Activated T-cell treated with anti-CD3 and anti-CD28 coated beads, Interleukin-2, amount 50 U/mL, for 4 hours (primary cell): ENCODE measurements around the gene IQGAP2. TPM values are rescaled to one million over a fixed set of nuclear protein-coding genes. Genes with fewer than 3 reads are reported as not detected.
A peak's percentile ranks its signal among the peaks of the same experiment; 100 is the strongest.

Experiments used
- ATAC-seq, 2 donors: fragments of 200-7000 bp; cut with Tn5 transposase; one replicate each; pipeline ENCODE4 v1.10.0; 2021
- DNase-seq: peaks from one replicate; pipeline ENCODE4 v3.0.0-alpha.2; 2020
- H3K27me3 Mint-ChIP-seq: one replicate; pipeline ENCODE4 v1.8.0; 2021; ENCODE audit warnings: low read depth, mixed read lengths
- H3K36me3 Mint-ChIP-seq: one replicate; pipeline ENCODE4 v1.8.0; 2022; ENCODE audit warnings: mixed read lengths; ENCODE audit not compliant: insufficient read depth
- H3K4me1 Mint-ChIP-seq: one replicate; pipeline ENCODE4 v1.8.0; 2021; ENCODE audit warnings: low read depth, mixed read lengths
- H3K4me3 Mint-ChIP-seq: one replicate; pipeline ENCODE4 v1.8.0; 2021; ENCODE audit warnings: mild to moderate bottlenecking, moderate library complexity, mixed read lengths
- H3K9me3 Mint-ChIP-seq: one replicate; pipeline ENCODE4 v1.8.0; 2021; ENCODE audit warnings: mixed read lengths
- total RNA-seq, 3 donors: library from RNA; stranded (reverse); gene quantifications; one replicate each; pipeline ENCODE4 v1.2.1, GENCODE V29; 2021

IQGAP2 gene
- total RNA-seq, 3 donors from 2014 or later: 34.8 to 59.4 (median 38.3) TPM

DNA sequence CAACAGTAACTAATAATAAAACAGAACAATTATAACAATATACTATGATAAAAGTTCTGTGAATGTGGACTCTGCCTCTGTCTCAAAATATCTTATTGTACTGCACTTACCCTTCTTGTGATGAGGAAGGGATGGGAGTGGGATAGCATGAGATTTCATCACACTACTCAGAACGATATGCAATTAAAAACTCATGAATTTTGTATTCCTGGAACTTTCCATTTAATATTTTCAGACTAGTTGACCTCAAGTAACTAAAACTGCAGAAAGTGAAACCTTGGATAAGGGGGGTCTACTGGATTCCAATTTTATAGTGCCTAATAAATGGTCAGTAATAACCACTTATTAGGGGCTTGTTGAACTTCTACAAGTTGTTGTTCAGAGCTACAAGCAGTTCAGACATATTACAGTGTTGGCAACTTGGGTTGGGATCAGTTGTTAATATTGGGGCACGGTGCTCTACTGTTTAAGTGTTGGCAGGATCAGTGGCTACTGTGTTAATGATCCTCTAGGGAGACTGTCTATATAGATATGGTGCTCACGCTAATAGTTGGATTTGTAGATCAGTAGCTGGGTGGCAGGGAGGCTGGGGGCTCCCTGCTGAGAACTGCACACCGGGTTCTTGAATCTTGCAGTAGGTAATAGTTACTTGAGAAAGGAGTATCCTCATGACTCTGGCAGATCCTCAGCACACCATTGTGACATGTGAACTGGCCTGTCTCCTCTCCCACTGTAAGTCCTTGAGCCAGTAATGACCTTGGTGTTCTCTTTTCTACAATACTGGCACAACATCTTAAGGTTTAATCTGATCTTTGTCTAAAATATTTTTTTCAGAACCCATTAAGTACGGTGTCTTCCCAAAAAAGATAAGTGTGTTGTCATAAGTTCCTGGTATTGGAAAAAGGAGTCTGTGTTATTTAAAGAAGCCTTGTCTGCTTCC lies 158.1 kb downstream of the IQGAP2 start:
- H3K27me3 Mint-ChIP-seq: no peaks in the 10 kb centered on the region
- H3K9me3 Mint-ChIP-seq: no peaks in the 10 kb centered on the region
- DNase-seq: no peak
- ATAC-seq: no peak
- peaks cover 31% of the 10 kb centered on the region for H3K4me1 Mint-ChIP-seq
- H3K4me3 Mint-ChIP-seq: no peak overlapping the region
- peaks cover 36% of the 10 kb centered on the region for H3K36me3 Mint-ChIP-seq

DNA sequence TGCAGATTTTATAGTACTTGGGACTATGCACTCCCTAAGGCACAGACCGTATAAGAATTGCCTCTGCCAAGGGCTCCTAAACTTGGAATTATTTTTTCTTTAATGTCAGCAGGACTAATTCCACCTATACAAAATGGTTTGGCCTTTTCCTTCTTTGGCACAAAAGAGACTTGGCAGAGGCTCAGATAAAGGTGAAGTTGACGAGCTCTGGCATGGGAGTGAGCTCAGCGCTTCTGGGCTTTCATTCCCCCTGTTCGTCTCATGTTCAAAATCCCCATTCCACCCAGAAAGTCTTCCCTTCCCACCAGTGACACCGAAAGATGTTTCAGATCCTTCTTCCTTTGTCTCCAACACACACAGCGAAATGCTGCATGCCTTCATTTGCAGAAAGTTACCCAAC lies 158.9 kb downstream of the IQGAP2 start:
- no peak overlapping the region for H3K4me3 Mint-ChIP-seq
- H3K9me3 Mint-ChIP-seq: no peaks in the 10 kb centered on the region
- peaks cover 38% of the 10 kb centered on the region for H3K36me3 Mint-ChIP-seq
- H3K27me3 Mint-ChIP-seq: no peaks in the 10 kb centered on the region
- DNase-seq (no peak), ATAC-seq (no peak)
- H3K4me1 Mint-ChIP-seq: peaks cover 28% of the 10 kb centered on the region

DNA sequence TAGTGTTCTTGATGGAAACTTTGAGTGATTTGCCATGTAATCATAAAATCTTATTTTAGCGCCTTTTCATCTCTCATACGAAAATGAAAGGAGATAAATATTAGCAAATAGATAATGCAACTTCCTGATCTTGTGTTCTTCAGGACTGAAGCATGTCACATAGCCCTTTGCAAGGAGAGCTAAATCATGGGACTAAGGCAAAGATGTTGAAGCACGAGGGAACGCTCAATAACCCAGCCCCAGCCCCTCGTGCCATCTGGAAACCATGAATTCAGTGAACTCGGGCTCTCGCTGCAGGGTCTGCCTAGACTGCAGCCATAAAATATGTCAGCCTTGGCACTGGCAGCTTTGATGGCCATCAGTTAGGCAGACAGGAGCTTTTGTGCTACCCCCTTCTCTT lies 161.9 kb downstream of the IQGAP2 start:
- peaks cover 16% of the 10 kb centered on the region for H3K4me1 Mint-ChIP-seq
- DNase-seq (no peak), ATAC-seq (no peak)
- no peaks in the 10 kb centered on the region for H3K27me3 Mint-ChIP-seq
- H3K4me3 Mint-ChIP-seq: no peak overlapping the region
- peaks cover 27% of the 10 kb centered on the region for H3K36me3 Mint-ChIP-seq
- H3K9me3 Mint-ChIP-seq: no peaks in the 10 kb centered on the region

DNA sequence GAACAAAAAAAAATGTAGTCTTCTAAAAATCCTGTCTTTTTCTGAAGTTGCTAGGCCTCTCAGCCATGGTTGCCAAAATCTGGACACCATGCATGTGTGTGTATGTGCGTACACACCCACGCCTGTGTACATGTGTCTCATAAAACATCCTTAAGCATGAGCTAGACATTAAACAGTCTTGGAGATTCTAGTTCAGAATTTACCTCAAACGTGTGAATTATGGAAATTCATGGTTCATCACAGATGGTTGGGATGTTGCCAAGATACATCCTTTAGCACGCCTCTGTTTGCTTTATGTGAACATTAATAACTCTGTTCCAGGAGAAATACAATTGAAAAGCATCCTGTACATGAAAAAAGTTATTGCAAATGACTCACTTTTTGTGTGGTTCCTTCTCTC lies 167.1 kb downstream of the IQGAP2 start:
- no peaks in the 10 kb centered on the region for H3K9me3 Mint-ChIP-seq
- ATAC-seq (no peak), DNase-seq (no peak)
- H3K4me3 Mint-ChIP-seq: no peak overlapping the region
- H3K36me3 Mint-ChIP-seq: peaks cover 27% of the 10 kb centered on the region
- no peaks in the 10 kb centered on the region for H3K27me3 Mint-ChIP-seq
- peaks cover 17% of the 10 kb centered on the region for H3K4me1 Mint-ChIP-seq

DNA sequence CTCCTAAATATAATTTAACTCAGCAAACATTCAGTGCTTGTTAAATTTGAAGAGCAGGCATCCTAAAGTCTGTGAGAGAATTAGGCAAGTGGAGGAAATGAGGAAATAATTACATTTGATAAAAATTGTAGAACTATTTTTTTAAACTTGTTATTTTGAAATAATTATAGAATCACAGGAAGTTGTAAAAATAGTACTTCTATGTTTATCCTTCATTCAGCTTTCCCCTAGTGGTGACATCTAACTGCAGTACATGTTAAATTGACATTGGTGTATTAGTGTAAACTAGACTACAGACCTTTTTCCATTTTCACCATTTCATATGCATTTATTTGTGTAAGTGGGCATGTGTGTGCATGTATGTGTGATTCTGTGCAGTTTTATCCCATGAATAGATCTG lies 168.5 kb downstream of the IQGAP2 start:
- Mint-ChIP-seq H3K27me3 (no peaks in the 10 kb centered on the region), H3K36me3 (peaks cover 20% of the 10 kb centered on the region), H3K9me3 (no peaks in the 10 kb centered on the region), H3K4me3 (no peak overlapping the region), H3K4me1 (peaks cover 12% of the 10 kb centered on the region)
- DNase-seq (no peak), ATAC-seq (no peak)

DNA sequence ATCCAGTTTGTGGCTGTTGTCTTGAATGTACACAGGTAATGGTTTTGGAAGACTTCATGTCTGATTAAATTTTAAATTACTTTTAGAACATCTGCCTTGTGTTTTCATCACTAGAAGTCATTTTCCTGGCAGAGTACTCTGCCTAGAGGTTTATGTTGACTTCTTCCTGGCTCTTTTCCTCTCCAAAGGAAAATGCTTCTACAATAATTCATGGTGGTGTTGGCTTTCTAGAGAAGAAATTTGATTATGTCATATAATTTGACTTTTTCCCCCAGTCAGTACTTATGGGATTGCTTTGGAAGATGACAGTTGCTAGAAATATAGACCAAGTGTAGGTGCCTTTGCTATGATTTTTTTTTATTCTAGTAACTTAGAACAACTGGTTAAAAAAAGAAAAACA lies 173.4 kb downstream of the IQGAP2 start:
- DNase-seq (no peak), ATAC-seq (no peak)
- H3K4me1 Mint-ChIP-seq: peaks cover 14% of the 10 kb centered on the region
- H3K9me3 Mint-ChIP-seq: no peaks in the 10 kb centered on the region
- H3K36me3 Mint-ChIP-seq: peaks cover 19% of the 10 kb centered on the region
- no peak overlapping the region for H3K4me3 Mint-ChIP-seq
- H3K27me3 Mint-ChIP-seq: no peaks in the 10 kb centered on the region

DNA sequence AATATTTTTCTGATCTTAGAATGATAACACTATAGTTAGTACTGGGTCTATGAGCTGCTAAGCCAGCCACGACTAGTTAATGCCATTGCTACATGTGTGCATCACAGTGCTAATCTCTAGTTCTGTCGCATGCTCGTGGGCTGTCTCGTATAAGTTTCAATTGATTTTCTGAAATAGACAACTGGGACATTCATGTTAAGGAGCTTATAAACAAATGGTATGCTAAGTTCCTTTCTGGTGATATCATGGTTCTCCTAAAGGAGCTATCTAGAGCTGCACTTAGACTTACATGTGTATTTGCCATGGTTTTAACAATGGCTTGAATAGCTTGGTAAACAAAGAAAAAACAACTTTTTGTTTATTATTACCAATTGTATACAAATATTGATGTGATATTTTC lies 173.9 kb downstream of the IQGAP2 start:
- peaks cover 16% of the 10 kb centered on the region for H3K4me1 Mint-ChIP-seq
- H3K4me3 Mint-ChIP-seq: no peak overlapping the region
- peaks cover 15% of the 10 kb centered on the region for H3K36me3 Mint-ChIP-seq
- ATAC-seq (no peak), DNase-seq (no peak)
- no peaks in the 10 kb centered on the region for H3K9me3 Mint-ChIP-seq
- H3K27me3 Mint-ChIP-seq: no peaks in the 10 kb centered on the region

DNA sequence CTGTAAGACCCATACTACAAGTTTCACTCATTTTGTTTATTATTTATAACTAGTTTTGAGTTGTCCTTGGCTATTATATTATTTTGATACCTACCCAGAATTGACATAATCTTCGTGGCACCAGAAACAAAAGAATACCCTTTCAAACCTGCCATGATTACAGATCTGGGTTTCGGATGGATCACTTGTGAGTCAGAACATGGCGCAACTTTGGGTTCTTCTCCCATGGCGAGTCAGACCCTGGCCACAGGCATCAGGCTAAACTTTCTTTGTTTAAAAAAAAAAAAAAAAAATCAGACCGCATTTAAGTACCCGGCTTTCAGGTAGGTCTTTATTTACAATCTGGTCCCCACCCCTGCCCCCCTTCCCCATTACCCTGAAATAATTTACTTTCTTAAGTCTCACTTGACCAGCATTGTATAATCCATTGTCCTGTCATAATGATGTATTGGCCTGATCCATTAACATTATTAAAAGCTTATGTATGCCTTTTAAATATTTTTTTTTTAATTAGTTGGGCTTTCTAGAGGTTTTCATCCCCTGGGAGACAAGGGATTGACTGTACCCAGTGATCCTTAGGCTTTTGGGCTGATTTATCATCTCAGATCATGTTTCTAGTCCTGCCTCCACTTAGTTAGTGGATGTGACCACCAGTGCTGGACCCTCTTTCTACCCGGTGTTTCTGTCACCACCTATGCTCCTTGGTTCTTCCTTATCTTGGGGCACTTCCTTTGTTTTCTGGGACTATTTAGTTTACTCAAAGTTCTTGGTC lies 176.3 kb downstream of the IQGAP2 start:
- Mint-ChIP-seq H3K27me3 (no peaks in the 10 kb centered on the region), H3K4me1 (peaks cover 28% of the 10 kb centered on the region), H3K36me3 (peaks cover 17% of the 10 kb centered on the region), H3K9me3 (no peaks in the 10 kb centered on the region), H3K4me3 (no peak overlapping the region)
- DNase-seq (no peak), ATAC-seq (no peak)

DNA sequence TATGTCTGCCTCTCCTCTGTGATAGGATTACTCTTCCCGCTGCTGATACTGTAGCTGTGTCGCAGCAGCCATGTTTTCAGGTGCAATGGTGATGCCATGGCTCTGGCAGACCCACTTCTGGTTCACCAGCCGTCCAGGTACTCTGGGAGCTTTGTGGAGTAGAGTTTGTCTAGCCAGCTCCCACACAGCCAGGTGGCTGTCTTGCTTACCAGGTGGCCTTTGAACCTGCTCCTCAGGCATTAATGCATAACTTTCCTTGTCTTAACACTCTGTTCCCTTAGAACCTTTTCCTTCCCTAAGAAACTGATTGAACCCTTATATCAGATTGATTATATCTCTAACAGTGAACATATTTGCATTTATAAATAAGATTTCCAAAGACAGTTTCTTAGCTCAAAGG lies 177.9 kb downstream of the IQGAP2 start:
- no peaks in the 10 kb centered on the region for H3K27me3 Mint-ChIP-seq
- no peaks in the 10 kb centered on the region for H3K9me3 Mint-ChIP-seq
- DNase-seq (no peak), ATAC-seq (no peak)
- peaks cover 28% of the 10 kb centered on the region for H3K4me1 Mint-ChIP-seq
- peaks cover 20% of the 10 kb centered on the region for H3K36me3 Mint-ChIP-seq
- no peak overlapping the region for H3K4me3 Mint-ChIP-seq

DNA sequence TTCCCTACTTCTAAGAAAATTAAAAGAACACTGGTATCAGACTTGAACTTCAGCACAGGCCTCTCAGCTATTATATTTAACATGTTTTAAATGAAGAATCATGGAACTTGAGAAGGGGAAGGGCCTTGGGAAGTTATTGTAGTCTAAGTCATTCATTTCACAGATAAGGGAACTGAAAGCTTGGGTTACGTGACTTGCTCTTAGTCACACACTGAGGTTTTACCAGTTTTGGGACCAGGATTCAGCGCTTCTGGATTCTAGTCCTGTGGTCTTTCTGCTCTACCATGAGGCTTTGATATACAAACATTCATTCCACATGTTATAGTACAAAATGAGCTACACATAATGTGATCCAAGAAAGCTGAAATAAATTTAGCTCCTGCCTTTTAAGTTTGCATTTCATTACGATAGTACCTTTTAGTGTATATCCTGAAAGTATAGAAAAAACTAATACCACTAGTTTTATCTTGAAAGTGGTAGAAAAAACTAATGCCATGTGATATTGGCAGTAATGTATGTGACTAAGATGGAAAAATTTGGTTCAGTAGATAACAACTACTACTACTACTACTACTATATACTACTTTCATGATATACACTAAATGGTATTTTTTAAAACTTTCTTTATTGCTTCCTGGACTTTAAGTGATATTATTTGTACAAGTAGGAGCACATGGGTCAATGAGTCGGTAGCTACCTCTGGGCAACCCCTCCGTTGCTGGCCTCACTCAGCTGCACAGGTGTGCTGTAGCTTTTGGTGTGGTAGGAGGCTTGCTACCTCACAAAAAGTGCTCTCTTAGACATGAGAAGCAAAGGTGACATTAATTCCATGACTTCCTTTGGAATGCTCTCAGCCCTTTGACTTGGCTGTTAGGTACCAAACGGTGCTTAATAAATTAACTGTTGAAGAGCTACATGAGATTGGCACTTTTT lies 179.4 kb downstream of the IQGAP2 start:
- ATAC-seq: peak; percentile 91
- no peaks in the 10 kb centered on the region for H3K9me3 Mint-ChIP-seq
- DNase-seq: no peak
- peaks cover 27% of the 10 kb centered on the region for H3K4me1 Mint-ChIP-seq
- no peak overlapping the region for H3K4me3 Mint-ChIP-seq
- H3K36me3 Mint-ChIP-seq: peaks cover 16% of the 10 kb centered on the region
- no peaks in the 10 kb centered on the region for H3K27me3 Mint-ChIP-seq

DNA sequence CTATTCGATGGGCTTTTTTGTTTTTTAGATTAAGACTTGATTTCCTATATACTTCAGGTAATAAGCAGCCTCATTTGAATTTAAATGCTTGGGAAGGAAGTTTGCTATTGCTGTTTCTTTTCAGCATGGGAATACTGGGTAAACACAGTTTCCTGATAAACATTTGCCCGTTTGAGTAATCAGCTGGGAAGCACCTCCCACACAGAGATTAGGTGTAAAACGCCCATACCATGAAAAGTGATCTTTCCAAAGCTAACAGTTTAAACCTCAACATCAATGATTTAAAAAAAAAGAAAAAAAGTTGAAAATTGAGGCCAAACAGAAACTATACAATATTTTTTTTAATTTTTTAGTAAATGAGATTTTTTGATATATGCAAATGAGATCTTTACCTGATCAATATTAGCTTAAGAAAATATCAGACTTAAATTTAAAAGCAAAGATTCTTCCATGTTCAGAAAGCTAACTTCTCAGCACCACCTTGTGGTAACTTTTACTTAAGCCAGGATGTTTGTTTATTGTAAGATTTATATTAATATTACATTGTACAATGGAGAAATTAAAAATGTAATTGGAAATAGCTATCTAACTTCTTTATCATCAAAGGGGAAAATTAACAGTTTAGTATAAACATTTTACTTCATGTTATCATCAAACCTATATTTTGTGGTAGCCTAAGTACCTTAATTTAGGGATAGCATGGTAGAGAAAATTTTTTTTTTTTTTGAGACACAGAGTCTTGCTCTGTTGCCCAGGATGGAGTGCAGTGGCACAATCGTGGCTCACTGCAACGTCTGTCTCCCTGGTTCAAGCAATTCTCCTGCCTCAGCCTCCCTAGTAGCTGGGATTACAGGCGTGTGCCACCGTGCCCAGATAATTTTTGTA lies 180.3 kb downstream of the IQGAP2 start:
- DNase-seq (no peak), ATAC-seq (no peak)
- H3K27me3 Mint-ChIP-seq: no peaks in the 10 kb centered on the region
- H3K4me3 Mint-ChIP-seq: no peak overlapping the region
- H3K4me1 Mint-ChIP-seq: peaks cover 24% of the 10 kb centered on the region
- H3K36me3 Mint-ChIP-seq: peaks cover 13% of the 10 kb centered on the region
- H3K9me3 Mint-ChIP-seq: no peaks in the 10 kb centered on the region

DNA sequence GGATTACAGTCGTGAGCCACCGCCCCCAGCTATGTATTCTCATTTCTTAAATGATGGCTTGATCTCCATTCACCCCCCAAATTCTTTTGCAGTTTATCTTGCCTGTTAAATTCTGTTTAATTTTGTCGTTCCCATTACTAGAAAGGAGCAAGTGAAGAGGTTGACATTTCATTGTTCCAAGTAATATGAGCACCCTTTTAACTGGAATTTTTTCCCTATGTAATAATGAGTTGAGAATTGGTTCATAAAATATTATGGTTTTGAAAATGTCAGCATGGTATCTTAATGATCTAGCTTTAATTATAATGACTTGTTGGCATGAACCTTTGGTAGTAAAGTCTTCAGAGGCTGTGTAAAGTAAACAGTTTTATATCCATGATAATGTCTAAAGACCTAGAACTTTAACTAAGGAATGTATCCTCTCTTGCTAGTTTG lies 182.7 kb downstream of the IQGAP2 start:
- Mint-ChIP-seq H3K4me1 (peaks cover 22% of the 10 kb centered on the region), H3K27me3 (no peaks in the 10 kb centered on the region), H3K4me3 (no peak overlapping the region), H3K9me3 (no peaks in the 10 kb centered on the region), H3K36me3 (peaks cover 13% of the 10 kb centered on the region)
- no peak for DNase-seq
- no peak for ATAC-seq

DNA sequence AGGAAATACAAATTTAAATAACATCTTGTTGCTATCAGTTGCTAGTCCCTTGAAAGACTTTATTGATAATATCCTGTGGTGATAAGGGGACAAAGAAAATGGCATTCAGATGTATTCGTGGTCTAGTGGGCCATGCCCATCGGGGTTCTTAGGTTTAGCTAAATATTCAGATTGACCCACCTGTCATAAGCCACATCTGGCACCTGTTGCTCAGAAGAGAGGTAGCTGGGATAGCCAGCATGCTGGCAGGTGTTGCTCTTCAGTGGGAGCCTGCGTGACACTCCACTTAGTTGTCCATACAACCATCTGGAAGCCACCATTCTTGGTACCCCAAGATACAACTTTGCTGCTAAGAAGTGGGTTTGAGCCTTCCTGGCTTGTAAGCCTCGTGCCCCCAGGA lies 183.4 kb downstream of the IQGAP2 start:
- Mint-ChIP-seq H3K36me3 (peaks cover 14% of the 10 kb centered on the region), H3K4me1 (peaks cover 19% of the 10 kb centered on the region), H3K9me3 (no peaks in the 10 kb centered on the region), H3K27me3 (no peaks in the 10 kb centered on the region), H3K4me3 (no peak overlapping the region)
- no peak for DNase-seq
- ATAC-seq: no peak
